Measurements from ENCODE around the gene EPHA8. TPM values are rescaled to one million over a fixed set of nuclear protein-coding genes. Genes with fewer than 3 reads are reported as not detected.

EPHA8 gene
- polyA plus RNA-seq, 2 donors = 0.01 to 0.06 TPM

- Histone ChIP-seq H3K4me1 (ENCODE audit: control insufficient read depth in 2 of 2, insufficient read depth in 2 of 2, low read length in 1 of 2) (peaks cover 3% of the 10 kb centered on the region in 2 donors), H3K27me3 (ENCODE audit: control insufficient read depth in 1 of 2, insufficient read depth in 2 of 2, low read length in 2 of 2) (no peaks in the 10 kb centered on the region), H3K27ac (ENCODE audit: low read depth in 2 of 2, low read length in 1 of 2) (no peak overlapping the region), H3K36me3 (ENCODE audit: control insufficient read depth in 2 of 2, insufficient read depth in 2 of 2, low read length in 1 of 2) (no peaks in the 10 kb centered on the region), H3K4me3 (ENCODE audit: low read depth in 1 of 2, low read length in 2 of 2) (no peak overlapping the region), H3K9me3 (ENCODE audit: control insufficient read depth in 2 of 2, insufficient read depth in 1 of 2, low read depth in 1 of 2, low read length in 1 of 2) (no peaks in the 10 kb centered on the region)
- WGBS, 2 donors = 43 to 46% methylated on average over 3 of the region's 3 CpGs
These were observed 8.0 kb upstream of the EPHA8 start for GRCh38 chr1:22555371-22555656.

DNA sequence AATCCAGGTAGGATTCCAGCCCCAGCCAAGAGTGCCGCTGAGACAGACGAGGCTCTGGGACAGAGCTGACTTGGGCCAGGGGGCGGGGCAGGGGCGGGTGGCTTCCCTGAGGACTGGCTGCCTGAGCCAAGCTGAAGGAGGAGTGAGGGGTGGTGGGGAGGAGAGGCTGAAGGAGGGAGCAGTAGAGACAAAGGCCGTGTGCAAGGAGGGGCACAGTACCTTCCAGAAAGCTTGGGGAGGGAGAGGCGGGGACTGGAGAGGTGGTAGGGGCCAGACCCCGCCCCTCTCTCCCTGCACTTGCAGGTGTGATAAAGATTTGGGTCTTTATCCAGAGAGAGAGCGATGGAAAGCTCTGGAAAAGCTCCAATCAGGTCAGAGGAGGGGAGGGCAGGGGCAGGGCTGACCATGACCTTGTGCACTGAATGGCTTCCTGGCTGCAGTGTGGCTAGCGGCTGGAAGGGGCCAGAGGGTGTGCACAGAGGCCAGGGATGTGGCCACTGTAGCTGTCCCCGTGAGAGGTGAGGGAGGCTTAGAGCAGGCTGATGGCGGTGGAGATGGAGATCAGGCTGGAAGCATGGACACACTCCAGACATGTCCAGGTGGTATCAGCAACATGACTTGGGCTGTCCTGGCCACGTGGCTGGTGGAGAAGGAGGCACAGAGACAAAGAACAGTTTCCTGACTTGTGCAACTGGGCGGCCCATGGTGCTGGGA, 6.7 kb upstream of the EPHA8 start:
- WGBS, 2 donors = 29 to 32% methylated on average over 13 of the region's 13 CpGs
- no peaks in the 10 kb centered on the region for H3K27me3 ChIP-seq (ENCODE audit: control insufficient read depth in 1 of 2, insufficient read depth in 2 of 2, low read length in 2 of 2)
- H3K36me3 ChIP-seq (ENCODE audit: control insufficient read depth in 2 of 2, insufficient read depth in 2 of 2, low read length in 1 of 2) = no peaks in the 10 kb centered on the region
- peaks cover 0 to 4% of the 10 kb centered on the region in 2 donors for H3K9me3 ChIP-seq (ENCODE audit: control insufficient read depth in 2 of 2, insufficient read depth in 1 of 2, low read depth in 1 of 2, low read length in 1 of 2)
- peaks cover 3% of the 10 kb centered on the region in 2 donors for H3K4me1 ChIP-seq (ENCODE audit: control insufficient read depth in 2 of 2, insufficient read depth in 2 of 2, low read length in 1 of 2)
- H3K27ac ChIP-seq (ENCODE audit: low read depth in 2 of 2, low read length in 1 of 2) = no peak overlapping the region
- H3K4me3 ChIP-seq (ENCODE audit: low read depth in 1 of 2, low read length in 2 of 2) = no peak overlapping the region

DNA sequence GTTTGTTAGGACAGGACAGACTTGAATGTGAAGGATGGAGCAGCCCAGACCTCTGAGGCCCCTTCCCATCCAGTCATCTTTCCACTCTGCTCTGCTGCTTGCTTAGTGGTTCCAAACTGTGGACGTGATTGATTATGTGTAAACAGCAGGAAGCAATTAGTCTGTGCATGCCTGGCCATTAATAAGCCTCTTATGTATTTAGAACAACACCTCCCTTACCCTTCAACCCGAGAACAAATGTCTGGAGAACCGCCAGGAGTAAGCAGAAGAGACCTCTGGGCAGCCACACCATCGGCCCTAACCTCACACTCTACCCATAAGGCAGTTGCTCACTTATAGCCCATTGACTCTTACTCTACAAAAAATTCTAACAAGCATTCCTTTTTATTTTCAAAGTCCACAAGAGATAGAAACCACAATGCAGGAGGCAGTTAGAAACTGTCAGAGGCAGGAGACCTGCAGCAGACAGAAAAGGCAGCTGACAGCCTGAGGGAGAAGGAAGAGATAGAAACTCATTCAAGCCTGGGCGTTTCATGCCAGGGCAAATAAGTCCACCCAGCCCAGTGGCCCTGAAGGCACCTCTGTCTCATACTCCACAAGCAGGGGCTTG, 5.8 kb upstream of the EPHA8 start:
- WGBS, 2 donors = 19 to 32% methylated on average over 5 of the region's 5 CpGs
- peaks cover 3% of the 10 kb centered on the region in 2 donors for H3K4me1 ChIP-seq (ENCODE audit: control insufficient read depth in 2 of 2, insufficient read depth in 2 of 2, low read length in 1 of 2)
- no peak overlapping the region for H3K4me3 ChIP-seq (ENCODE audit: low read depth in 1 of 2, low read length in 2 of 2)
- peaks cover 1 to 3% of the 10 kb centered on the region in 2 donors for H3K27me3 ChIP-seq (ENCODE audit: control insufficient read depth in 1 of 2, insufficient read depth in 2 of 2, low read length in 2 of 2)
- no peak overlapping the region for H3K27ac ChIP-seq (ENCODE audit: low read depth in 2 of 2, low read length in 1 of 2)
- peaks cover 0 to 4% of the 10 kb centered on the region in 2 donors for H3K9me3 ChIP-seq (ENCODE audit: control insufficient read depth in 2 of 2, insufficient read depth in 1 of 2, low read depth in 1 of 2, low read length in 1 of 2)
- H3K36me3 ChIP-seq (ENCODE audit: control insufficient read depth in 2 of 2, insufficient read depth in 2 of 2, low read length in 1 of 2) = no peaks in the 10 kb centered on the region

- H3K4me3 ChIP-seq (ENCODE audit: low read depth in 1 of 2, low read length in 2 of 2) = peak overlapping the region in 1 of 2 donors; percentile 37
- 6 to 13% methylated on average over 29 to 57 of the region's 57 CpGs for WGBS, 2 donors
- peaks cover 3 to 11% of the 10 kb centered on the region in 2 donors for H3K27me3 ChIP-seq (ENCODE audit: control insufficient read depth in 1 of 2, insufficient read depth in 2 of 2, low read length in 2 of 2)
- H3K36me3 ChIP-seq (ENCODE audit: control insufficient read depth in 2 of 2, insufficient read depth in 2 of 2, low read length in 1 of 2) = no peaks in the 10 kb centered on the region
- no peak overlapping the region for H3K27ac ChIP-seq (ENCODE audit: low read depth in 2 of 2, low read length in 1 of 2)
- peaks cover 0 to 4% of the 10 kb centered on the region in 2 donors for H3K4me1 ChIP-seq (ENCODE audit: control insufficient read depth in 2 of 2, insufficient read depth in 2 of 2, low read length in 1 of 2)
- peaks cover 0 to 4% of the 10 kb centered on the region in 2 donors for H3K9me3 ChIP-seq (ENCODE audit: control insufficient read depth in 2 of 2, insufficient read depth in 1 of 2, low read depth in 1 of 2, low read length in 1 of 2)
These were observed 648 bp downstream of the EPHA8 start for GRCh38 chr1:22563671-22564602.

- WGBS, 2 donors = 83 to 89% methylated on average over 14 of the region's 14 CpGs
- H3K36me3 ChIP-seq (ENCODE audit: control insufficient read depth in 2 of 2, insufficient read depth in 2 of 2, low read length in 1 of 2) = no peaks in the 10 kb centered on the region
- no peak overlapping the region for H3K4me3 ChIP-seq (ENCODE audit: low read depth in 1 of 2, low read length in 2 of 2)
- peaks cover 0 to 5% of the 10 kb centered on the region in 2 donors for H3K9me3 ChIP-seq (ENCODE audit: control insufficient read depth in 2 of 2, insufficient read depth in 1 of 2, low read depth in 1 of 2, low read length in 1 of 2)
- no peak overlapping the region for H3K27ac ChIP-seq (ENCODE audit: low read depth in 2 of 2, low read length in 1 of 2)
- H3K27me3 ChIP-seq (ENCODE audit: control insufficient read depth in 1 of 2, insufficient read depth in 2 of 2, low read length in 2 of 2) = peaks cover 3 to 11% of the 10 kb centered on the region in 2 donors
- H3K4me1 ChIP-seq (ENCODE audit: control insufficient read depth in 2 of 2, insufficient read depth in 2 of 2, low read length in 1 of 2) = peaks cover 0 to 4% of the 10 kb centered on the region in 2 donors
These were observed 2.9 kb downstream of the EPHA8 start for GRCh38 chr1:22566161-22566560.

- Histone ChIP-seq H3K36me3 (ENCODE audit: control insufficient read depth in 2 of 2, insufficient read depth in 2 of 2, low read length in 1 of 2) (no peaks in the 10 kb centered on the region), H3K27ac (ENCODE audit: low read depth in 2 of 2, low read length in 1 of 2) (no peak overlapping the region), H3K4me3 (ENCODE audit: low read depth in 1 of 2, low read length in 2 of 2) (no peak overlapping the region), H3K4me1 (ENCODE audit: control insufficient read depth in 2 of 2, insufficient read depth in 2 of 2, low read length in 1 of 2) (peaks cover 0 to 4% of the 10 kb centered on the region in 2 donors), H3K9me3 (ENCODE audit: control insufficient read depth in 2 of 2, insufficient read depth in 1 of 2, low read depth in 1 of 2, low read length in 1 of 2) (peaks cover 0 to 2% of the 10 kb centered on the region in 2 donors), H3K27me3 (ENCODE audit: control insufficient read depth in 1 of 2, insufficient read depth in 2 of 2, low read length in 2 of 2) (peaks cover 1 to 11% of the 10 kb centered on the region in 2 donors)
- WGBS, 2 donors = 56 to 63% methylated on average over 14 of the region's 14 CpGs
These were observed 3.9 kb downstream of the EPHA8 start for GRCh38 chr1:22567197-22567596.

- H3K27me3 ChIP-seq (ENCODE audit: control insufficient read depth in 1 of 2, insufficient read depth in 2 of 2, low read length in 2 of 2) = peaks cover 0 to 5% of the 10 kb centered on the region in 2 donors
- H3K36me3 ChIP-seq (ENCODE audit: control insufficient read depth in 2 of 2, insufficient read depth in 2 of 2, low read length in 1 of 2) = no peaks in the 10 kb centered on the region
- peaks cover 0 to 2% of the 10 kb centered on the region in 2 donors for H3K9me3 ChIP-seq (ENCODE audit: control insufficient read depth in 2 of 2, insufficient read depth in 1 of 2, low read depth in 1 of 2, low read length in 1 of 2)
- WGBS, 2 donors = 74 to 81% methylated on average over 6 of the region's 6 CpGs
- no peak overlapping the region for H3K27ac ChIP-seq (ENCODE audit: low read depth in 2 of 2, low read length in 1 of 2)
- H3K4me1 ChIP-seq (ENCODE audit: control insufficient read depth in 2 of 2, insufficient read depth in 2 of 2, low read length in 1 of 2) = peaks cover 0 to 4% of the 10 kb centered on the region in 2 donors
- H3K4me3 ChIP-seq (ENCODE audit: low read depth in 1 of 2, low read length in 2 of 2) = no peak overlapping the region
These were observed 4.7 kb downstream of the EPHA8 start for GRCh38 chr1:22567994-22568393.

GRCh38 chr1:22569269-22569668, 6.0 kb downstream of the EPHA8 start:
- Histone ChIP-seq H3K9me3 (ENCODE audit: control insufficient read depth in 2 of 2, insufficient read depth in 1 of 2, low read depth in 1 of 2, low read length in 1 of 2) (peaks cover 0 to 2% of the 10 kb centered on the region in 2 donors), H3K27me3 (ENCODE audit: control insufficient read depth in 1 of 2, insufficient read depth in 2 of 2, low read length in 2 of 2) (no peaks in the 10 kb centered on the region), H3K4me1 (ENCODE audit: control insufficient read depth in 2 of 2, insufficient read depth in 2 of 2, low read length in 1 of 2) (no peaks in the 10 kb centered on the region), H3K27ac (ENCODE audit: low read depth in 2 of 2, low read length in 1 of 2) (no peak overlapping the region), H3K4me3 (ENCODE audit: low read depth in 1 of 2, low read length in 2 of 2) (no peak overlapping the region), H3K36me3 (ENCODE audit: control insufficient read depth in 2 of 2, insufficient read depth in 2 of 2, low read length in 1 of 2) (no peaks in the 10 kb centered on the region)
- WGBS, 2 donors = 82 to 85% methylated on average over 7 of the region's 7 CpGs

DNA sequence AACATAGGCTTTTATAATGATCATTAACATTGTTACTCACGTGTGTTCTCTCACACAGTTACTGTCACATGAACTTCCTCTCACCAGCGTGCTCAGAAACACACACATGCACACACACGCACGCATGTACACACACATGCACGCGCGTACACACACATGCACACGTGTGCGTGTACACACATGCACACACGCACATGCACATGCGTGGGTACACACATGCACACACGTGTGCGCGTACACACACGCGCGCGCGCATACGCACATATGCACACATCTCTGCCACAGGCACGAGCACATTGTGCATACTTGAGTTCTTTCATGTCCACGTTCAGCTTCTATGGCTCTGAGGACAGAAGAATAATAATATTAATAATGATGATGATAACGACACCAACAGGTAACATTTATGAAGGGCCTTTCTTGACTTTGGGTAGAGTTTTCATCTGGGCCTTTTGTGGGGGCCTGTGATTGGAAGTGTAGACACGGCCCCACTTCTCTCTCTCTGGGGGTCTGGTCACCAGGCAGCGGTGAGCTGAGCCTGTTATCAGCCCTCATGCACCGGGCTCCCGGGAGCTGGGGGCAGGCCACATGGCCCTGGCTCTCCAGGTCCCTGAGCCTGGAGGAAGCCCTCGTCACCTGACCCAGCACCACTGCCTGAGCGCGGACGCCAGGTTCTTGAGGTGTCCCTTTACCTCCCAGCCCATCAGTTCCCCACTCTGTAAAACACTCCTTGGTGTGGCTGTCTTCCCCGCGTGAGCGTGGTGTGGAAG, 7.0 kb downstream of the EPHA8 start:
- H3K4me1 ChIP-seq (ENCODE audit: control insufficient read depth in 2 of 2, insufficient read depth in 2 of 2, low read length in 1 of 2) = no peaks in the 10 kb centered on the region
- H3K27me3 ChIP-seq (ENCODE audit: control insufficient read depth in 1 of 2, insufficient read depth in 2 of 2, low read length in 2 of 2) = no peaks in the 10 kb centered on the region

More for the DNA sequence above, 7.0 kb downstream of the EPHA8 start:
- Histone ChIP-seq H3K4me3 (ENCODE audit: low read depth in 1 of 2, low read length in 2 of 2) (no peak overlapping the region), H3K27ac (ENCODE audit: low read depth in 2 of 2, low read length in 1 of 2) (no peak overlapping the region), H3K9me3 (ENCODE audit: control insufficient read depth in 2 of 2, insufficient read depth in 1 of 2, low read depth in 1 of 2, low read length in 1 of 2) (peaks cover 0 to 2% of the 10 kb centered on the region in 2 donors), H3K36me3 (ENCODE audit: control insufficient read depth in 2 of 2, insufficient read depth in 2 of 2, low read length in 1 of 2) (no peaks in the 10 kb centered on the region)
- WGBS, 2 donors = 87 to 89% methylated on average over 34 of the region's 34 CpGs

Measured in esophagus (tissue), 2 donors.